SU-DHL-6 (cell line): Measurements from ENCODE around the gene ATP6V0E2.

Experiments used
- H2AFZ ChIP-seq: fragments of 200-600 bp; sonication (generic); 2 replicates; pipeline ENCODE4 v1.6.1; 2014; ENCODE audit warnings: low read depth, mild to moderate bottlenecking, moderate library complexity, mixed read lengths, antibody characterized with exemption, low read length; ENCODE audit not compliant: severe bottlenecking
- H3F3A ChIP-seq: fragments of 200-600 bp; shearing (Covaris generic); 2 replicates; pipeline ENCODE4 v1.6.0; 2016; ENCODE audit warnings: antibody characterized with exemption, mild to moderate bottlenecking; ENCODE audit not compliant: insufficient read depth
- H3K27ac ChIP-seq: fragments of 200-600 bp; sonication (generic); 2 replicates; pipeline ENCODE4 v1.5.1; 2016; ENCODE audit warnings: low read depth, mild to moderate bottlenecking, low read length, moderate library complexity, mixed read lengths
- H3K27me3 ChIP-seq: fragments of 200-600 bp; sonication (generic), shearing (Covaris generic); 2 replicates; pipeline ENCODE4 v1.6.0; 2014; ENCODE audit warnings: mild to moderate bottlenecking, low read length
- H3K36me3 ChIP-seq: fragments of 200-600 bp; sonication (generic); 2 replicates; pipeline ENCODE4 v1.6.1; 2014; ENCODE audit warnings: mild to moderate bottlenecking, low read length, mixed read lengths
- H3K4me2 ChIP-seq: fragments of 300-600, 200-600 bp; shearing (Covaris generic), sonication (generic); 2 replicates; pipeline ENCODE4 v1.6.0; 2014; ENCODE audit warnings: low read length, low read depth, mild to moderate bottlenecking; ENCODE audit not compliant: poor library complexity, severe bottlenecking
- H3K4me3 ChIP-seq: fragments of 200-600 bp; sonication (generic); 2 replicates; pipeline ENCODE4 v1.5.1; 2014; ENCODE audit warnings: antibody characterized with exemption, low read length, mild to moderate bottlenecking, mixed read lengths; ENCODE audit not compliant: insufficient read depth, poor library complexity, severe bottlenecking
- H3K79me2 ChIP-seq: fragments of 200-600 bp; sonication (generic); 2 replicates; pipeline ENCODE4 v1.6.1; 2014; ENCODE audit warnings: mild to moderate bottlenecking, low read length, moderate library complexity; ENCODE audit not compliant: insufficient read depth
- H3K9ac ChIP-seq: fragments of 200-600 bp; sonication (generic); 2 replicates; pipeline ENCODE4 v1.7.0; 2014; ENCODE audit warnings: mild to moderate bottlenecking, low read length
- H3K9me2 ChIP-seq: fragments of 200-600 bp; sonication (generic); replicated peaks from 2 replicates; pipeline ENCODE4 v1.6.1; 2014; ENCODE audit warnings: low read length; ENCODE audit not compliant: insufficient read depth
- H3K9me3 ChIP-seq: fragments of 200-600 bp; sonication (generic); 2 replicates; pipeline ENCODE4 v1.6.1; 2014; ENCODE audit warnings: low read length, mixed read lengths; ENCODE audit not compliant: insufficient read depth
- H4K20me1 ChIP-seq: fragments of 200-600 bp; sonication (generic); 2 replicates; pipeline ENCODE4 v1.6.1; 2014; ENCODE audit warnings: low read depth, mild to moderate bottlenecking, antibody characterized with exemption, low read length, moderate library complexity, mixed read lengths
- CTCF ChIP-seq: fragments of 200-600 bp; sonication (generic); IDR thresholded peaks from one replicate; pipeline ENCODE4 v1.5.1; 2017; ENCODE audit warnings: antibody characterized with exemption, mild to moderate bottlenecking, low read length, moderate library complexity; ENCODE audit not compliant: insufficient read depth, poor library complexity, severe bottlenecking
- EZH2phosphoT487 ChIP-seq: fragments of 200-600 bp; sonication (generic), shearing (Covaris generic); conservative IDR thresholded peaks from 2 replicates; pipeline ENCODE4 v1.6.1; 2018; ENCODE audit warnings: mild to moderate bottlenecking, antibody characterized with exemption, low read length, moderate library complexity, mixed read lengths

ATP6V0E2 gene

GRCh38 chr7:149856583-149856982, 17.2 kb upstream of the ATP6V0E2 start:
- H3K27ac ChIP-seq = no peak overlapping the region
- no peak overlapping the region for H3K9ac ChIP-seq
- H3K79me2 ChIP-seq = no peaks in the 10 kb centered on the region
- no peaks in the 10 kb centered on the region for H4K20me1 ChIP-seq
- TF ChIP-seq EZH2phosphoT487 = no peak
- TF ChIP-seq CTCF = no peak
- no peak overlapping the region for H3K4me3 ChIP-seq
- no peaks in the 10 kb centered on the region for H3K9me3 ChIP-seq
- H2AFZ ChIP-seq = no peak overlapping the region
- no peaks in the 10 kb centered on the region for H3K9me2 ChIP-seq
- no peaks in the 10 kb centered on the region for H3F3A ChIP-seq
- no peak overlapping the region for H3K4me2 ChIP-seq
- no peaks in the 10 kb centered on the region for H3K27me3 ChIP-seq
- H3K36me3 ChIP-seq = no peaks in the 10 kb centered on the region

DNA sequence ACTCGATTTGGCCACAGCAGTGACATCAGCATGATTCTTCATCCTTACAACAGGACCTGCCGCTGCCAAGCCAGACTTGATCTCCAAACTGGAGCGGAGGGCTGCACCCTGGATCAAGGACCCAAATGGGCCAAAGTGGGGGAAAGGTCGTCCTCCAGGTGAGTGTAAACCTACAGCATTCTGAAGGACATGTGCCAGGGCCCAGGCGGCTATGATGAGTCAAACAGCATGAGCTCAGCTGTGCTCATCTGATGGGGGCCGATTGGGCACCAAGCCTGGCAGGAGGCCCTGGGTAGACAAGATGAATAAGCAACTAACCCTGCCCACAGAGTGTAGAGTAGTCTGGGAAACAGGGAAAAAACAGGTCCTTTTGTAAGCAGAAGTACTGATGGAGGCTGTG, 14.4 kb upstream of the ATP6V0E2 start:
- TF ChIP-seq CTCF = no peak
- no peak for TF ChIP-seq EZH2phosphoT487
- Histone ChIP-seq H3K9me3 (no peaks in the 10 kb centered on the region), H3K9me2 (no peaks in the 10 kb centered on the region), H3K27me3 (no peaks in the 10 kb centered on the region), H3K4me3 (no peak overlapping the region), H3K79me2 (no peaks in the 10 kb centered on the region), H3K9ac (no peak overlapping the region), H3K36me3 (no peaks in the 10 kb centered on the region), H3K27ac (no peak overlapping the region), H3F3A (no peaks in the 10 kb centered on the region), H3K4me2 (no peak overlapping the region), H2AFZ (no peak overlapping the region), H4K20me1 (no peaks in the 10 kb centered on the region)

DNA sequence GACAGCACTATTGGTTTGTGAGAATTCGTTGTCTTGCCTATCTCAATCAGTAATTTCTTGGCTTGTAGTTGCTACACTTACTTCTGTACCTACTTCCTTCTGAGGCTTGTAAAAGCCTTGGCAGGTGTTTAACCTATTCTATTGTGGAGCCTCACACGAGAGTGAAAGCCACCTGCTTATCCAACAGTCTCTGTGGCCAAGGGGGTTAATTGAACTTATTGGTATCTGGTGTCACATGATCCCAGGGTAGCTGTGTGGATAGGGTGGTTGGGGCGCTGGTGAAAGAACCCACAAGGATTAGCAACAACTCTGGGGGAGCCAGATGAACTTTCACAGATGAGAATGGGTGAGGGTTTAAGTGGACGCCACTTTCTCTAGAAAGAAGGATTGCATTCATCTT, 13.9 kb upstream of the ATP6V0E2 start:
- Histone ChIP-seq H3K4me2 (no peak overlapping the region), H3K4me3 (no peak overlapping the region), H3K36me3 (no peaks in the 10 kb centered on the region), H3K9me3 (no peaks in the 10 kb centered on the region), H3F3A (no peaks in the 10 kb centered on the region), H3K9me2 (no peaks in the 10 kb centered on the region), H3K27ac (no peak overlapping the region), H4K20me1 (no peaks in the 10 kb centered on the region), H2AFZ (no peak overlapping the region), H3K79me2 (no peaks in the 10 kb centered on the region), H3K9ac (no peak overlapping the region), H3K27me3 (no peaks in the 10 kb centered on the region)
- TF ChIP-seq EZH2phosphoT487 = no peak
- no peak for TF ChIP-seq CTCF
